GM21447 (cell line): ENCODE data around the gene NF1.

Experiments used
- ATAC-seq: cut with Tn5 transposase; IDR thresholded peaks from one replicate; pipeline ENCODE4 v1.9.1; 2021; ENCODE audit not compliant: unreplicated experiment

NF1 gene

DNA sequence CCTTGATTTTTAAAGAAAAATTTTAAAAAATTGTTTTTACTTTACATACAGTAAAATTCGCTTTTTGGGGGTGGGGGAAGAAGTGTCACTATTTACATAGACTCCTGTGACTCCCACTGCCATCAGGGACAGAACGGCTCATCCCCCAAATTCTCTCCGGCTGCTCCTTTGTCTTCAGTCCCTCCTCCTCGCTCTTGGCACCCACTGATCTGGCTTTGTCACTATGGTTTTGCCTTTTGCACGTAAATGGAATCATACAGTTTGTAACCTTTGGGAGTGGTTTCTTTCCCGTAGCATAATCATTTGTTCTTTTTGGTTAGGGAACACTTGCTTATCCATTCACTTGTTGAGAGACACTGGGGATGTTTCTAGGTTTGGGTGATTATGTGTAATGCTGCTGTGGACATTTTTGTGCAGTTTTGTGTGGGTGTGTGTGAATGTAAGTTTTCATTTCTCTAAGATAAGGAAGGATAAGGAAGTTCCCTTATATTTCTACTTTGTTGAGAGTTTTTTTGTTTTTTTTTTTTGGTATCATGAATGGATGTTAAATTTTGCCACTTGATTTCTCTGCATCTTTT, 324.1 kb downstream of the NF1 start:
- no peak for ATAC-seq

DNA sequence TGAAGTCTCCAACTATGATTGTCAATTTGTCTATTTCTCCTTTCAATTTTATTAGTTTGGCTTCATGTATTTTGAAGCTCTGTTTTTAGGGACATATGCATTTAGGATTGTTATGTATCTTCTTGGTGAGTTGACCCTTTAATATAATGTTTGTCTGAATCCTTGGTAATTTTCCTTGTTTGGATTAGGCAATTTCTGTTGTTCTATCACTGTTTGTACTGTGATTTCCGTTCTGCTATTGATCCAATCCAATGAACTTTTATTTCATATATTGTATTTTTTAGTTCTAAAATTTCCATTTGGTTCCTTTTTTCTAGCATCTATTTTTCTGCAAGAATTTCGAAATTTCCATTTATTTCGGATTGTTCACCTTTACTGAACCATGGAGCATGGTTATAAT, 327.7 kb downstream of the NF1 start:
- no peak for ATAC-seq

DNA sequence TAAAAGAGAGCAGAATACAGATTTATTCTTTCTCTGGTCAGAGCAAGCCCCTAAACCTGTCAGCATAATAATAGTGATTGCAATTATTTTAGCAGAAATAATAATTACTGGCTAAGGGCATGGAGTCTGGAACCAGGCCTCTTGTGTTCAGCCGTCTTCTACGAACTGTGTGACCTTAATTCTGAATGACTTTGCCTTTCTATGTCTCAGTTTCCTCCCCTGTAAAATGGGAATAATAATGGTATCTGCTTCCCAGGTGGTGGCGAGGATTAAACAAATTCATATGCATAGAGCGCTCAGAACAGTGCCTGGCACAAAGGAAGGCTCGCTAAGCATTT, 330.1 kb downstream of the NF1 start:
- ATAC-seq = no peak

DNA sequence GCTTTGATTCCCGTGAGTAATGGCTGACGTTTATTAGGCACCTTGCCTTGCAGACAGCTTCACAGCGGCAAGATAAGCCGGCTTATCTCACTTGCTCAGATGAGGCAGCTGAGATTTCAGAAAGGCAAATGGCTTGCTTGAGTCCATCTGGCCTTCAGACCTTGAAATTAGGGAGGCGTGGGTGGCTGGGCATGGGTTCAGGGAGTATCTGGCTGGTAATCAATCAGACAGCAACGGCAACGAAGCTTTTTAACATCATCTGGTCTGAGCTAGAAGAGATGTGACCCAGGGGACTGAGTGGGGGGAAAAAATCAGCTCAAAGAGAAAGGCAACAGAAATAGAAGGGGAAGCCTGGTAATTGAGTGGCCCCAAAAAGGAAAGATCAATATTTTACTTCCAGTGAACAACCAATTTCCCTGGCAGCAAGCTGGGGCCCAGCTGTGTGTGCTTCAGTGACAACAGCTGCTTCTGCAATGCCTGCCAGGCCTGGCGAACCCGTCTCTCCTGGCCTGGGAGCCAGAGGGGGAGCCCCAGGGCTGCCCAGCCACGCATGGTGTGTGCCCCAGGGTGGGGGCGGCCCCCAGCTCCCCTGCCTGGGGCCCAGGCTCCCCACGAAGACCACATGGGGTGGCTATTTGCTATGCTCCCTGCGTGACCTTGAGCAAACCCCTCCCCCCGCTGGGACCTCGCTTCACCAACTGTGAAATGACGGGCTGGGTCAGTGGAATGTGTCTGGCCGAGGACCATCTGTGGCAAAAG, 330.7 kb downstream of the NF1 start:
- ATAC-seq = no peak
